ENCODE measurements around the gene AK6.

GRCh38 chr5:69308046-69308553 lies 61.2 kb downstream of the AK6 start:
- TF ChIP-seq, protein P1, sequence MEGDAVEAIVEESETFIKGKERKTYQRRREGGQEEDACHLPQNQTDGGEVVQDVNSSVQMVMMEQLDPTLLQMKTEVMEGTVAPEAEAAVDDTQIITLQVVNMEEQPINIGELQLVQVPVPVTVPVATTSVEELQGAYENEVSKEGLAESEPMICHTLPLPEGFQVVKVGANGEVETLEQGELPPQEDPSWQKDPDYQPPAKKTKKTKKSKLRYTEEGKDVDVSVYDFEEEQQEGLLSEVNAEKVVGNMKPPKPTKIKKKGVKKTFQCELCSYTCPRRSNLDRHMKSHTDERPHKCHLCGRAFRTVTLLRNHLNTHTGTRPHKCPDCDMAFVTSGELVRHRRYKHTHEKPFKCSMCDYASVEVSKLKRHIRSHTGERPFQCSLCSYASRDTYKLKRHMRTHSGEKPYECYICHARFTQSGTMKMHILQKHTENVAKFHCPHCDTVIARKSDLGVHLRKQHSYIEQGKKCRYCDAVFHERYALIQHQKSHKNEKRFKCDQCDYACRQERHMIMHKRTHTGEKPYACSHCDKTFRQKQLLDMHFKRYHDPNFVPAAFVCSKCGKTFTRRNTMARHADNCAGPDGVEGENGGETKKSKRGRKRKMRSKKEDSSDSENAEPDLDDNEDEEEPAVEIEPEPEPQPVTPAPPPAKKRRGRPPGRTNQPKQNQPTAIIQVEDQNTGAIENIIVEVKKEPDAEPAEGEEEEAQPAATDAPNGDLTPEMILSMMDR (IDR thresholded peaks at IDR 0.05; ENCODE audit: low read depth, low read length): no peak
- TF ChIP-seq MAX (IDR thresholded peaks at IDR 0.05; ENCODE audit: low read depth, low read length) (no peak), POLR2A (IDR thresholded peaks at IDR 0.05; ENCODE audit: extremely low read depth, insufficient read length) (no peak), MYC (IDR thresholded peaks at IDR 0.05; ENCODE audit: low read depth, low read length) (no peak)

All from NB4 (cell line).